ENCODE measurements around the gene FBXO11. TPM values are rescaled to one million over a fixed set of nuclear protein-coding genes. Genes with fewer than 3 reads are reported as not detected.

FBXO11 gene
- polyA plus RNA-seq, 1 donor (not counting 4 experiments of a cell fraction or from before 2014, with no cell fraction given), result 45.5 TPM

DNA sequence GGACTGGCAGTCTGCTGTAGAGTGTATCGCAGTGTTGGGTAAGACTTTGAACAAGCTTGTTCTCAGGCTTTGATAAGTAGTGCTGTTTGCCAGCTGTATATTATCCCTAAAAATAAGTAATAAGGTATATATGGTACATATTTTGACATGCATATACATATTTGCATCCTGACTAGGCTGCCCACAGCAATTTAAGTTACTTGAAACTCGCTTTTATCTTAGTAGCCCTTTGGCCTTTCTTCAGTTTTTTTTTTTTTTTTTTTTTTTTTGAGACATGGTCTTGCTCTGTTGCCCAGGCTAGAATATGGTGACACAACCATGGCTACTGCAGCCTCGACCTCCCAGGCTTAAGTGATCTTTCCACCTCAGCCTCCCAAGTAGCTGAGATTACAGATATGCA lies 105.2 kb downstream of the FBXO11 start:
- DNase-seq (ENCODE audit: low read depth, low spot score), result no peak
- H3K4me2 ChIP-seq (ENCODE audit: control insufficient read depth, extremely low read depth, insufficient read depth, low read depth, low read length), result no peak overlapping the region
- no peaks in the 10 kb centered on the region for H3K4me1 ChIP-seq (ENCODE audit: control insufficient read depth, extremely low read depth, insufficient read depth, low read length)
- H4K20me1 ChIP-seq (ENCODE audit: control insufficient read depth, extremely low read depth, insufficient read depth, low read length), result no peaks in the 10 kb centered on the region
- no peak overlapping the region for H3K9ac ChIP-seq (ENCODE audit: control insufficient read depth, extremely low read depth, insufficient read depth, low read length)
- no peak overlapping the region for H3K27ac ChIP-seq (ENCODE audit: control insufficient read depth, insufficient read depth, low read length)
- H3K27me3 ChIP-seq (ENCODE audit: control insufficient read depth, extremely low read depth, insufficient read depth, low read length), result no peaks in the 10 kb centered on the region
- no peaks in the 10 kb centered on the region for H3K9me1 ChIP-seq (ENCODE audit: control insufficient read depth, extremely low read depth, insufficient read depth, low read length)
- H3K79me2 ChIP-seq (ENCODE audit: control insufficient read depth, insufficient read depth, low read length), result no peaks in the 10 kb centered on the region
- TF ChIP-seq EZH2 (IDR thresholded peaks at IDR 0.05; ENCODE audit: low read length) (no peak), CTCF (optimal IDR thresholded peaks at IDR 0.05 in 1 of 3, IDR thresholded peaks at IDR 0.05 in 1 of 3, conservative IDR thresholded peaks at IDR 0.05 in 1 of 3; ENCODE audit: extremely low read depth in 1 of 3, insufficient read depth in 2 of 3, low read length in 3 of 3) (no peak)
- dilution Hi-C loops (cut with MboI; ENCODE audit: extremely low pct_ligation_motif_present, low sequenced_read_pairs), result no loop called here
- FAIRE-seq, result no peak
- no peaks in the 10 kb centered on the region for H3K9me3 ChIP-seq (ENCODE audit: control insufficient read depth, low read depth, low read length)
- no peak overlapping the region for H3K4me3 ChIP-seq (ENCODE audit: control insufficient read depth in 2 of 3, extremely low read depth in 1 of 3, insufficient read depth in 2 of 3, low read depth in 1 of 3, low read length in 3 of 3)
- no peak overlapping the region for H2AFZ ChIP-seq (ENCODE audit: control insufficient read depth, low read length)
- H3K36me3 ChIP-seq (ENCODE audit: control insufficient read depth in 2 of 2, extremely low read depth in 1 of 2, insufficient read depth in 2 of 2, low read length in 2 of 2), result peaks cover 13 to 37% of the 10 kb centered on the region in 2 experiments

DNA sequence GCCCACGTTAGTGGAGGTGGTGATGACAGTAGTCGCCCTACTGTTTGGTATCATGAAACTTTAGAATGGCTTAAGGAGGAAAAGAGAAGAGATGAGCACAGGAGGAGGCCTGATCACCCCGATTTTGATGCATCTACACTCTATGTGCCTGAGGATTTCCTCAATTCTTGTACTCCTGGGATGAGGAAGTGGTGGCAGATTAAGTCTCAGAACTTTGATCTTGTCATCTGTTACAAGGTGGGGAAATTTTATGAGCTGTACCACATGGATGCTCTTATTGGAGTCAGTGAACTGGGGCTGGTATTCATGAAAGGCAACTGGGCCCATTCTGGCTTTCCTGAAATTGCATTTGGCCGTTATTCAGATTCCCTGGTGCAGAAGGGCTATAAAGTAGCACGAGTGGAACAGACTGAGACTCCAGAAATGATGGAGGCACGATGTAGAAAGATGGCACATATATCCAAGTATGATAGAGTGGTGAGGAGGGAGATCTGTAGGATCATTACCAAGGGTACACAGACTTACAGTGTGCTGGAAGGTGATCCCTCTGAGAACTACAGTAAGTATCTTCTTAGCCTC lies 107.2 kb downstream of the FBXO11 start:
- no peak overlapping the region for H3K27ac ChIP-seq (ENCODE audit: control insufficient read depth, insufficient read depth, low read length)
- dilution Hi-C loops (cut with MboI; ENCODE audit: extremely low pct_ligation_motif_present, low sequenced_read_pairs), result no loop called here
- no peaks in the 10 kb centered on the region for H3K9me3 ChIP-seq (ENCODE audit: control insufficient read depth, low read depth, low read length)
- no peak for DNase-seq (ENCODE audit: low read depth, low spot score)
- no peaks in the 10 kb centered on the region for H3K27me3 ChIP-seq (ENCODE audit: control insufficient read depth, extremely low read depth, insufficient read depth, low read length)
- no peak overlapping the region for H3K4me2 ChIP-seq (ENCODE audit: control insufficient read depth, extremely low read depth, insufficient read depth, low read depth, low read length)
- no peak for TF ChIP-seq EZH2 (IDR thresholded peaks at IDR 0.05; ENCODE audit: low read length)
- no peak for TF ChIP-seq CTCF (optimal IDR thresholded peaks at IDR 0.05 in 1 of 3, IDR thresholded peaks at IDR 0.05 in 1 of 3, conservative IDR thresholded peaks at IDR 0.05 in 1 of 3; ENCODE audit: extremely low read depth in 1 of 3, insufficient read depth in 2 of 3, low read length in 3 of 3)
- no peak for FAIRE-seq
- no peaks in the 10 kb centered on the region for H3K9me1 ChIP-seq (ENCODE audit: control insufficient read depth, extremely low read depth, insufficient read depth, low read length)
- no peak overlapping the region for H3K4me3 ChIP-seq (ENCODE audit: control insufficient read depth in 2 of 3, extremely low read depth in 1 of 3, insufficient read depth in 2 of 3, low read depth in 1 of 3, low read length in 3 of 3)
- H2AFZ ChIP-seq (ENCODE audit: control insufficient read depth, low read length), result no peak overlapping the region
- H4K20me1 ChIP-seq (ENCODE audit: control insufficient read depth, extremely low read depth, insufficient read depth, low read length), result no peaks in the 10 kb centered on the region
- H3K4me1 ChIP-seq (ENCODE audit: control insufficient read depth, extremely low read depth, insufficient read depth, low read length), result no peaks in the 10 kb centered on the region
- H3K79me2 ChIP-seq (ENCODE audit: control insufficient read depth, insufficient read depth, low read length), result peaks cover 7% of the 10 kb centered on the region
- H3K9ac ChIP-seq (ENCODE audit: control insufficient read depth, extremely low read depth, insufficient read depth, low read length), result no peak overlapping the region
- H3K36me3 ChIP-seq (ENCODE audit: control insufficient read depth in 2 of 2, extremely low read depth in 1 of 2, insufficient read depth in 2 of 2, low read length in 2 of 2), result peaks cover 14 to 33% of the 10 kb centered on the region in 2 experiments
